Muscle layer of duodenum (tissue), 2 donors: Measurements from ENCODE around the gene MICU1.

Source experiments
- H3K27ac ChIP-seq: one replicate; pipeline ENCODE4 v1.7.0; 2013; ENCODE audit warnings: mild to moderate bottlenecking, low read length
- H3K27me3 ChIP-seq: one replicate; pipeline ENCODE4 v1.7.0; 2013; ENCODE audit warnings: low read depth, mild to moderate bottlenecking, control low read depth, low read length
- H3K36me3 ChIP-seq, 2 donors: one replicate each; pipeline ENCODE4 v1.7.0; 2013; ENCODE audit warnings: low read length in 2 of 2, control low read depth in 1 of 2, mild to moderate bottlenecking in 1 of 2; ENCODE audit not compliant: insufficient read depth in 2 of 2, control insufficient read depth in 1 of 2
- H3K4me1 ChIP-seq, 2 donors: one replicate each; pipeline ENCODE4 v1.7.0; 2013; ENCODE audit warnings: low read length in 2 of 2, mild to moderate bottlenecking in 2 of 2, control low read depth in 1 of 2, moderate library complexity in 1 of 2; ENCODE audit not compliant: insufficient read depth in 2 of 2, control insufficient read depth in 1 of 2
- H3K4me3 ChIP-seq, 2 donors: one replicate each; pipeline ENCODE4 v1.7.0; 2013; ENCODE audit warnings: low read length in 2 of 2, low read depth in 1 of 2, mild to moderate bottlenecking in 1 of 2
- H3K9me3 ChIP-seq, 2 donors: one replicate each; pipeline ENCODE4 v1.7.0; 2013; ENCODE audit warnings: low read length in 2 of 2, control low read depth in 1 of 2, mild to moderate bottlenecking in 1 of 2; ENCODE audit not compliant: control insufficient read depth in 1 of 2
- donor health status: healthy.

The MICU1 gene

DNA sequence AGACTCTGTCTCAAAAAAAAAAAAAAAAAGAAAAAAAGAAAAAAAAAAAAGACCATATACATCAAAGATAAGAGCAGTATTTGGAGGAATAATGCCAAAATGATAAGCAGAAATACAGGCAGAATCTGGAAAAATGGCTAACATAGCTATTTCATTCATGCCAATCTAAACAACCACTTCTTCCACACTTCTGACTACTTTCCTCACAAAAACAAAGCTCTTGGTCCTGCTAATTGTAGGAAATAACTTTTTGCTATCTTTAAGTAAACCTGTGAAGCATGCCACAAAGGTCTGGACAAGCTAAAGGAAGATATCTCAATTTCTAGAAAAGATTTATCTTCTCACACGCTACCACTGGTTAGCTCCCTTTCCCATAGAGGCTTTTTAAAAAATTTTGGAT lies 30.4 kb downstream of the MICU1 start:
- H3K4me1 ChIP-seq, result no peaks in the 10 kb centered on the region

DNA sequence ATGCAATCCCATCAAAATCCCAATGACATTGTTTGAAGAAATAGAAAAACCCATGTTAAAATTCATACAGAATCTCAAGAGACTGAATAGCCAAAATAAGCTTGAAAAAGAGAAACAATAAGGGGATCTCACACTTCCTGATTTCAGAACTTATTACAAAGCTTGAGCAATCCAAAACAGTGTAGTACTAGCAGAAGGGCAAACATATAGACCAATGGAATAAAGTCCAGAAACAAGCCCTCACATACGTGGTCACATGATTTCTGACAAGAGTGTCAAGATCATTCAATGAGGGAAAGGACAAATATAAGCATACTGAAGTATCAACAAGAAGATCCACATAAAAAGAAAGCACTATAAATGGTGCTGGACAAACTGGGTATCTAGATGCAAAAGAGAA lies 31.9 kb downstream of the MICU1 start:
- no peaks in the 10 kb centered on the region for H3K27me3 ChIP-seq
- H3K9me3 ChIP-seq, result no peaks in the 10 kb centered on the region
- no peaks in the 10 kb centered on the region for H3K4me1 ChIP-seq
- H3K4me3 ChIP-seq, result no peak overlapping the region
- H3K36me3 ChIP-seq, result no peaks in the 10 kb centered on the region
- no peak overlapping the region for H3K27ac ChIP-seq

More for the DNA sequence above, 30.4 kb downstream of the MICU1 start:
- Histone ChIP-seq H3K36me3 (no peaks in the 10 kb centered on the region), H3K27me3 (no peaks in the 10 kb centered on the region), H3K9me3 (no peaks in the 10 kb centered on the region), H3K27ac (no peak overlapping the region), H3K4me3 (no peak overlapping the region)

DNA sequence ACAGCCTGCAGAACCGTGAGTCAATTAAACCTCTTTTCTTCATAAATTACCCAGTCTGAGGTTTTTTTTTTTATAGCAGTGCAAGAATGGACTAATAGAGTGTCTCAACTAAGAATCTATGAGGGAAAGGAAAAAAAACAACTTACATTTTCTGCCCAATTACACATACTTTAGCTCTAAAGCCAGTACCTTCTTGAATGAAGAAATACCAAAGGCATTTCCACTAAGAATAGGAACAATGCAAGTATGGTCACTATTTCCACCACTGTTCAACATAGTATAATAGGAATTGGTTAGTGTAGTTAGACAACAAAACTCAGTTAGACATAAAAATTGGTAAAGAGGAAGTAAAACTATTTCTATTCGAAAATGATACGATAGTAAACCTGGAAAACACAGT lies 37.6 kb downstream of the MICU1 start:
- Histone ChIP-seq H3K4me3 (no peak overlapping the region), H3K27ac (no peak overlapping the region), H3K27me3 (no peaks in the 10 kb centered on the region), H3K36me3 (no peaks in the 10 kb centered on the region), H3K9me3 (no peaks in the 10 kb centered on the region), H3K4me1 (no peaks in the 10 kb centered on the region)

DNA sequence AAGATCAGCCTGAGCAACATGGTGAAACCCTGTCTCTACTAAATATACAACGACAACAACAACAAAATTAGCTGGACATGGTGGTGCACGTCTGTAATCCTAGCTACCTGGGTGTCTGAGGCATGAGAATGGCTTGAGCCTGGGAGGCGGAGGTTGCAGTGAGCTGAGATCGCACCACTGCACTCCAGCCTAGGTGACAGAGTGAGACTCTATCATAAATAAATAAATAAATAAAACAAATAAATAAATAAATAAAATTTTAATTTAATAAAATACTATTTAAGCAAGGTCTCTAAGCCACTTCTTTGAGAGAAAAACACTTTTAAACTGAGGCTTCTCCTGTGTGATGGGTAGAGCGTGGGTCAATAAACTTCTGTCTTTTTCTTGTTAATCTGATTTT lies 38.3 kb downstream of the MICU1 start:
- no peak overlapping the region for H3K27ac ChIP-seq
- no peaks in the 10 kb centered on the region for H3K27me3 ChIP-seq
- no peaks in the 10 kb centered on the region for H3K9me3 ChIP-seq
- no peak overlapping the region for H3K4me3 ChIP-seq
- no peaks in the 10 kb centered on the region for H3K36me3 ChIP-seq
- no peaks in the 10 kb centered on the region for H3K4me1 ChIP-seq

DNA sequence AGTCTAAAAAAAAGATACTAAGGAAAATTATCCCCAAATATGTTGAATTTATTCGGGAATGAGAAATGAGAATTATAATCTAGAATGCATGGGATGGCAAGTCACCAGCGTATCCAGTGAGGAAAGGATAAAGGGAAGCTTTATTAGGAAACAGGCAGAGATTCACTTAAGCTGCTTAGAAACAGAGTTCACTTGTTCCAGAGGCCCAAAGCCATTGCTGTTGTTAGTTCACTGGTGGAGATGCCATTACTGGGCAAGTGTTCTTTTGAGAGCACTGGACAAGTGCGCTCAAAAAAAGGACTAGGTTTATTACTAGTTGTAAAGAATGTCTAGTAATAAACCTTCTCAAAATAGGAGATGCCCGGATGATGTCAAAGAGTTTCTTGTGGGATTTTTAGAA lies 51.2 kb downstream of the MICU1 start:
- Histone ChIP-seq H3K4me1 (peaks cover 0 to 8% of the 10 kb centered on the region in 2 donors), H3K27me3 (no peaks in the 10 kb centered on the region), H3K9me3 (no peaks in the 10 kb centered on the region), H3K27ac (no peak overlapping the region), H3K4me3 (no peak overlapping the region), H3K36me3 (no peaks in the 10 kb centered on the region)

DNA sequence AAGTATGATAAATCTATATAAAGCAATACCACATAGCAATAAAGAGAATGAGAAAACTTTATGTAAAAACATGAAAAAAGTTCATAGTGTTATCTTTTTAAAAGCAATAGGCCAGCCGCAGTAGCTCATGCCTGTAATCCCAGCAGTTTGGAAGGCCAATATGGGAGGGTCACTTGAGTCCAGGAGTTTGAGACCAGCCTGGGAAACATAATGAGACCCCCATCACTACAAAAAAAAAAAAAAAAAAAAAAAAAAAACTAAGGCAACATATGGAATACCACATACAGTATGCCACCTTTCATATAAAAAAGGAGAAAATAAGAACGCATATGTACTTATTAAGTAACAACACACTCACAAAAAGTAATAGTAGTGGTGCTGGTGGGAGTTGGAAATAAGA lies 52.8 kb downstream of the MICU1 start:
- Histone ChIP-seq H3K9me3 (no peaks in the 10 kb centered on the region), H3K36me3 (no peaks in the 10 kb centered on the region), H3K27me3 (no peaks in the 10 kb centered on the region), H3K4me1 (peaks cover 0 to 8% of the 10 kb centered on the region in 2 donors), H3K4me3 (no peak overlapping the region), H3K27ac (no peak overlapping the region)

DNA sequence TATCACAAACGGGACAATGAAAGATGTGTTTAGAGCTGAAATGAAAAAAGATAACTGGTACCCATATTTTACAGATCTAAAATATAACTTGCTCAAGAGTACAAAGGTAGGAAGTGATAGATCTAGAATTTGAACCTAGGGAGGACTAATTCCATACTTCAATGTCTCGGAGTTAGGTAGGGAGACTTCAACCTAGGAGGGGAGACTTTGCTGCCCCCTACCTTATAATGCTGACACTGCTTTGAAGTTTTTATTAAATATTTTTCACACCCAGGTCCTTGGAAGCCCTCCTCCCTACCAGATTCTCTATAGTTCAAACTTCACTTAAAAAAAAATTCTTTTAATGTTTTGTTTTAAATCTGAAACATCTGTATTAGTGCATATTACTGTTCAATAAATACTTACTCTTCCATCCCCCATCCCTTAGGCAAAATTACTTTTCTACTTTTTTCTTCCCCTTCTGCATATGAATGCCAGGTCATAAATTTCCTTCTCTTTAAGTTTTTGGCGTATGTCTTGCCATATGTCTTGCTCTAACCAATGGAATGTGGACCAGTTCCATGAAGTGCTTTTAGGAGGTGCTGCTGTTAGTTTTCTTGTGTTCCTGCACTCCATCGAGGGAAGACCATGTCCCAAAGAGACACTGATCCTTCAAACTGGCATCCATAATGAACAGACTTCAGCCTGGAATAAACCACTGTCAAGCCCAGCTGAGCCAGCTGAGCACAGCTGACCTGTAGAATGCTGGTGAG lies 57.8 kb downstream of the MICU1 start:
- no peaks in the 10 kb centered on the region for H3K27me3 ChIP-seq
- peaks cover 6 to 8% of the 10 kb centered on the region in 2 donors for H3K36me3 ChIP-seq
- no peak overlapping the region for H3K27ac ChIP-seq
- no peak overlapping the region for H3K4me3 ChIP-seq
- H3K9me3 ChIP-seq, result no peaks in the 10 kb centered on the region
- peaks cover 0 to 8% of the 10 kb centered on the region in 2 donors for H3K4me1 ChIP-seq

DNA sequence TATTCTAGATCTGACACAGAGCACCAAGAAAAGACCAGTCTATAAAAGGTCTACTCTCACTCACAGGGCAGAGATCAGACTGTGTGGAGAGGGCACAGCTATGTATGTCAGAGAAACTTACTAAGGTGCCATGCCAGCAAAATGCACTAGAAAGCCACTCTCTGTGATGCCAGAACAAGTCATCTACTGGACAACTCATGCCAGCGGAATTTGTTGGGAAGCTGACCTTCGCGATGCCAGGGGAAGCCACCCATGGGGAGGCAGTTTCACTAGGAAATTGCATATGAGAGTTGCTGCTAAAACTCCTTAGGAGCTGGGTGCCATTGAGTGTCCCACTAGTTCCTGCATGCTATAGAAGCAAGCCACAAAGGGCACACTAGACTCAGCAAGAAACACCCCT lies 58.5 kb downstream of the MICU1 start:
- Histone ChIP-seq H3K4me3 (no peak overlapping the region), H3K27ac (no peak overlapping the region), H3K36me3 (peaks cover 11% of the 10 kb centered on the region in 2 donors), H3K9me3 (no peaks in the 10 kb centered on the region), H3K27me3 (no peaks in the 10 kb centered on the region), H3K4me1 (peaks cover 0 to 8% of the 10 kb centered on the region in 2 donors)

DNA sequence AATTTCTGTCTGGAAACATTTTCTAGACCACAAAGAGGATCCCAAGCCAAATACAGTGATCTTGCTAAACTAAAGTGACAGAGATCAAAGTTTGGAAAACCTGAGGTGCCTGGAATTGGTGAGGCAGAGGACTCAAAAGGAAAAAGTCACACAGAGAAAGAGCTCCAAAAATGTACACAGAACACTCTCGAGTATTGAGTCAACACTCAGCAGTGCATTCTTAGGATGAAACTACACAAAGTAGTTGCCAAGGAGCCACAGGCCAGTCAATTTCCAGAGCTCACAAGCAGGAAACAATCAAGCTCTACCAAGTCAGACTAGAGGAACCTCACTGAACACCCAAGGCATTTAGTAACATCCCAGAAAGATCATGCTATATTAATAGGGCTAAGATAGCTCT lies 61.3 kb downstream of the MICU1 start:
- Histone ChIP-seq H3K4me1 (no peaks in the 10 kb centered on the region), H3K36me3 (peaks cover 19 to 32% of the 10 kb centered on the region in 2 donors), H3K27me3 (no peaks in the 10 kb centered on the region), H3K4me3 (no peak overlapping the region), H3K9me3 (no peaks in the 10 kb centered on the region), H3K27ac (no peak overlapping the region)

DNA sequence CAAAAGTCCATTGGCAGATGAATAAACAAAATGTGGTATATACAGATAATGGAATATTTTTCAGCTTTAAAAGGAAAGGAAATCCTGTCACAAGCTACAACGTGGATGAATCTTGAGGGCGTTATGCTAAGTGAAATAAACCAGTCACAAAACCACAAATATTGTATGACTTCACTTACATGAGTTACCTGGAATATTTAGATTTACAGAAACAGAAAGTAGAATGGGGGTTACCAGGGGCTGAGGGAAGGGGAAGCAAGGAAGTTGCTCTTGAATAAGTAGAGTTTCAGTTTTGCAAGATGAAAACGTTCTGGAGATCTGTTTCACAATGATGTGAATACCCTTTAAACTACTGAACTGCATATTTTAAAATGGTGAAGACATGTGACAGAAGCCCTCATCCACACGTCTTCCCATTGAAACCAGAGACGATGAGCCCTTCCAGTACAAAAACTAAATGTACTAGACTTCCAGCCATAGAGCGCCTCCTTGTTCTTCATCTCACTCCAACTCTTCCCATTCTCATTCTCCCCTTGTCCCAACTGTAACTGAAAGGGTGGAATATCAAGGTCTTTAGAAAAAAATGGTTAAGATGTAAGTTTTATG lies 62.4 kb downstream of the MICU1 start:
- Histone ChIP-seq H3K36me3 (peaks cover 19 to 36% of the 10 kb centered on the region in 2 donors), H3K4me3 (no peak overlapping the region), H3K27me3 (no peaks in the 10 kb centered on the region), H3K27ac (no peak overlapping the region), H3K9me3 (no peaks in the 10 kb centered on the region), H3K4me1 (no peaks in the 10 kb centered on the region)

DNA sequence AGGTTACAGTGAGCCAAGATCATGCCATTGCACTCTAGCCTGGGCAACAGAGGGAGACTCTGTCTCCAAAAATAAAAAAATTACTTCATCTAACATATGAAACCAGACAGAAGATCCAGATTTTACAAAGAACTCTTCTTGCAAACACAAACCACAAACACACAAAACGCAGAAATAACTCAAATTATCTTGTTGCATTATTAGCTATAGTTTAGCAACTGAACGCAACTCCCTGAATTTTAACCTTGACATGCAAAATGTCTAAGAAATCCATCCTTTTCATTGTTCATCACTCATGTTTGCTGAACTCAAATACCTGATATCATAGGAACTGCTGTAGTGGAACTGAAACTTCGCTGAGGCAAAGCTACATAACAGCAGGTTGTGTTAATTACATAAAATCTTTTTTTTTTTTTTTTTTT lies 64.1 kb downstream of the MICU1 start:
- Histone ChIP-seq H3K4me1 (no peaks in the 10 kb centered on the region), H3K27ac (no peak overlapping the region), H3K4me3 (no peak overlapping the region), H3K27me3 (no peaks in the 10 kb centered on the region), H3K9me3 (no peaks in the 10 kb centered on the region), H3K36me3 (peaks cover 26 to 36% of the 10 kb centered on the region in 2 donors)

DNA sequence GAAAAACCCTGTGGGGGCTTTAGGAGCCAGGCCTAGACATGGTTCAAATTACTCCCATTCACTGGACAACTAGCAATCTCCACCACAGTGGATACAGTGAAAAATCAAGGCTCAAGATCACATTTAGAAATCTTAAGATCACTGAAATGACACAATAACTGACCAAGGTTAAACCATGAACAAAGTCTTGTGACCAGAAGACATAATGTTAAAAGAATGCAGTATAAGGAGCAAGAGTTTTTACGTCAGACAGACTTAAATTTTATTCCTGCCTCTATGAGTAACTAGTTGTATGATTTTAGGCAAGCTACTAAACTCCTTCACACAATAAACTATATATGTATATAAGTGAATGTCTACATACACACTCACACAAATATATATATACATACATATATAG lies 68.5 kb downstream of the MICU1 start:
- Histone ChIP-seq H3K9me3 (no peaks in the 10 kb centered on the region), H3K27ac (no peak overlapping the region), H3K36me3 (peaks cover 20 to 32% of the 10 kb centered on the region in 2 donors), H3K4me3 (no peak overlapping the region), H3K4me1 (no peaks in the 10 kb centered on the region), H3K27me3 (no peaks in the 10 kb centered on the region)
